HG03439 (cell line): ENCODE results near the gene TUBB2B.
"Not testable (repeated sequence)": the region's sequence is repeated elsewhere in the genome, so short reads cannot be mapped to it uniquely, and the experiment has no call there.

ENCODE experiments used
- ATAC-seq: cut with Tn5 transposase; IDR thresholded peaks from one replicate; pipeline ENCODE4 v1.9.1; 2021; ENCODE audit warnings: mild to moderate bottlenecking, moderate library complexity; ENCODE audit not compliant: unreplicated experiment

TUBB2B gene

DNA sequence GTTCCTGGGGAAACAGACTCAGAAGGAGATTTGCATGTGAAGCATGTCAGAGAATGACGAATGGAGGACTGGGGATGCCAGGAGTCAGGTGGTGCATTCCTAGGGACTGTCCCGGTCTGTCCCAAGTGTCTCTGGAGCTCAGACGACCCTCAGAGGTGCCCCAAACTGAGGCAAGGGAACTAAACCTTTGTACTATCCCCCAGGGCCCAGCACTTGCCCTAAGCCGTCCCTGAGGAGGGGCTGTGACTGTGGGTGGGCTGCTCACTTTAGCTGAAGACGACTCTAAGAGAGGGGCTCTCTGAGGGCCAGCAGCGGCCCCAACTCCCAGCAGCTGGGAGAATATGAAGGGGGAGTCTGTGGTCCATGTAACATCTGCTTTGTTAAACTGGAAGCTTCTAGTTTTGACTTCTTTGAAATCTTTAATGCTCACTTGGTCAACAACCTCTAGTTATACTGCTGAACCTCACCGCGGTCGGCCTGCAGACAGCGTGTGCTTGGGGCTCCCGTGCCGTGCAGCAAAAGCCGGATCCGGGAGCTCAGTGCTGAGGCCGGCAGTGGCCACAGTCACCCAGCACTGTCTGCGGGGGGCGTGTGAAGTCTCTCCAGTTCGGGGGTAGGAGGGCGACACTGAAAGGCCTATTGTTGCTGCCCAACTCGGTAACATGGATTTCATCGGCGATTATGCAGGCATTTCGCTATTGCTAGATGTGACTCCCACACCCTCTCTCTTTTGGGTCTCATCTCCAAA is 34.2 kb downstream of the TUBB2B start:
- ATAC-seq, result no peak

DNA sequence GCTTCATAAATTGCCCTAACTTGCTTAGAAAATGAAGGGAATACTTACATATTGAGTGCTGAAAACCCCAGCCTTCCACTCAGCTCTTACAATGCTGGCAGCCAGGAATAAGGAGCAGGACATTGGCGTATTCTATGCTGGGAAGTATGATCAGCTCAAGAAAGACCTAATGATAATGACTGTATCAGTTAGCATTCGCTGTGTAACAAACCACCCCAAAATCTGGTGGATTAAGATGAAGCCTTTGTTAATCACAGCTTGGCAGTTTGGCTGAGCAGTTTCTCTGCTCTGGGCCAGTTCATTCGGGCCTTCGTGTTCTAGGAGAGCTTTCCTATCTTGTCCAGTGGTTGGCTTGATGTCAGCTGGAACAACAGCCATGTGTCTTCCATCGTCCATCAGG is 36.7 kb downstream of the TUBB2B start:
- ATAC-seq, result no peak

DNA sequence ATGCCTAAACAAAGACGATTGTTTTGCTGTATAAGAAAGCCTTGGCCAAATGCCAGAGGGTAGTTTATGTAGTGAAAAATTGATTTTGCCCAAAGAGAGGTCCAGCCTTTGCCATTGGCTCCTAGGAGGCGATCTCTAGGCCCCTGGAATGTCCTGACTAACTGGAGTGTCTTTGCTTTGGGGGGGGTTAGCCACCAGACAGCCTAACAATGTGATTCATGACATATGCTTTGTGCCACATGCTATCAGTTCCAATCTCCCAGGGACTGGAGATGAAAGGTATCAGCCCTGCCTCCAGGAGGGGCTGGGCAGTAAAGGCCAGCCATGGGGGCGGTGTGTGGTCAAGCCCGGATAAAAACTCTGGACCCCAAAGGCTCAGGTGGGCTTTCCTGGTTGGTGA is 37.4 kb downstream of the TUBB2B start:
- ATAC-seq, result no peak

DNA sequence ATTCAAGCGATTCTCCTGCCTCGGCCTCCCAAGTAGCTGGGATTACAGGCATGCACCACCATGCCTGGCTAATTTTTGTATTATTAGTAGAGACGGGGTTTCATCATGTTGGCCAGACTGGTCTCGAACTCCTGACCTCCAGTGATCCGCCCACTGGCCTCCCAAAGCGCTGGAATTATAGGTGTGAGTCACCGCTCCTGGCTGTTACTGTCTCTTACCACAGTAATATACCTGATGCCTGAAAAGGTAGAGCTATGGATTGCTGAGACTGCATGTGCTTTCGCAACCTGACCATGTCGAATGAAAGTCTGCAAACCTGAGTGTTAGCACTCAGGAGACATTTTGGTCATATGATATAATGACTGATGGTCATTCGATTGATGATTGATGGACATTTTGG is 38.3 kb downstream of the TUBB2B start:
- ATAC-seq, result not testable (repeated sequence)

DNA sequence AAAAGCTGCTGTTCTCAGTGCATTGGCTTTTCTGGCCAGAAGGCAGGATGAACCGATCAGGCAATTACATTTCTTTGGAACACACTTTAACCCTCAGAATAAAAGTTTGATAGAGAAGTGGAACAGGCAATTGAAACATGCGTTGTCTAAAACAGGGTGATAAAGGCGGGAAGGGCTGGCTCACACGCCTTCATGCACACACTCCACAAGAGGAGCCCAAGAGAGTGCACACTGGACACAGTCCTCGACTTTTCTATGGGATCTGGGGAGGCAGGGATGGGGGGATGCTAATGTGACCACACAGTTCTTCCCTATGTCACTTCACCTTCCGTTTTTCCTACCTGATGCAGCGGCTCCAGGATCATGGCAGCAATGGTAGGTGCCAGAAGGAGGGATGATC is 39.2 kb downstream of the TUBB2B start:
- ATAC-seq, result no peak

DNA sequence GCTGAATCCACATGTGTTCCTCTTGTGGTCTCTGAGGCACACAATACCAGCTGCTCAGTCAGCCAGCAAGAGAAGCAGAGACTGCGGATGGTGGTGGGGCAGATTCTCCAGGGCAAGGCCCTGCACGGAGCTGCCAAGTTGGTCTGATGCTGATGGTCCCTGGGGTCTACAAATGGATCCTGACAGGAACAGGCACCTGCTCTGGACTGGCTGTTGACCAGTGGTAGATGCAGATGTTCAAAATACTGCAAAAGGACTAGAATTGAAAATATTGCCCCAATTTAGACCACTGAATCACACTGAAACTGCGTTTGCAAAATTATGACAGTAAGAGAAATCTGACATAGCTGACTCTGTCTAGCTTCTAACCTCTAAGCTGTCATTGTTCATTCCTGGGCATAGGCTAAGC is 40.5 kb downstream of the TUBB2B start:
- no peak for ATAC-seq

DNA sequence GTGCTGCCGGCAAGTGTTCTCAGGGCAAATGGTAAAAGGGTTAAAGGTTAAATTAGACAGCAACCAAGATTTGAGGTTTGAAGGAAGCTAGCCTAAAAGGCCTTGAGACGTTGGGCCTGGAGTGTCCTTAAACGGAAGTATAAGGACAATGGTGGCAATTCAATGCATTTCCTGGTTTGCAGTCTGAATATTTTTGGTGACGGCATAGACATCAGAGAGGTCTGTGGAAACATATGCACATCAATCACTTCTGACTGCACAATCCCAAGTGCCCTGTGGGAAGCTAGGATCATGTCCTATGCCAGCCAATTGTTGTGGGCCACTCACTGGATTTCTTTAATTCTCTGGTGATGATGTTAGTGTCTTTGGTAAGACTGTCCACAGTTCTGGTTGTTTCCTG is 44.4 kb downstream of the TUBB2B start:
- no peak for ATAC-seq

DNA sequence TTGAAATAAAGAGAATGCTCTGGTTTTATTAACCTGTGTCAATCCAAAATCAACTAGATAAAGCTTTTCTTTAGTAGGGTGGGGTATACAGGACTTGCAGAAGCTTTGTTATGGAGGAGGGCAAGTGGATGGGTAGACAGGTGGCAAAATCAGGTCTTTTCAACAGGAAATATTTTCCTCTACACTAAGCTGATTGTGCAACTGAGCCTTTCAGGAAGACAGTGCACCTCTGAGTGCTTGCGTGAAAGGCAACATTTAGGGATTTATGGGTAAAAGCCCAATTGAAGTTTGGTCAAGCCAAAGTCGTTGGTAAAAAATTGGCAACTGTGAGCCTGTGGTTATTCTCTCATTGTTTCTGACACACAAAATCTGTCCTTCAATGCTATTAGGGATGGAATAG is 46.3 kb downstream of the TUBB2B start:
- no peak for ATAC-seq

DNA sequence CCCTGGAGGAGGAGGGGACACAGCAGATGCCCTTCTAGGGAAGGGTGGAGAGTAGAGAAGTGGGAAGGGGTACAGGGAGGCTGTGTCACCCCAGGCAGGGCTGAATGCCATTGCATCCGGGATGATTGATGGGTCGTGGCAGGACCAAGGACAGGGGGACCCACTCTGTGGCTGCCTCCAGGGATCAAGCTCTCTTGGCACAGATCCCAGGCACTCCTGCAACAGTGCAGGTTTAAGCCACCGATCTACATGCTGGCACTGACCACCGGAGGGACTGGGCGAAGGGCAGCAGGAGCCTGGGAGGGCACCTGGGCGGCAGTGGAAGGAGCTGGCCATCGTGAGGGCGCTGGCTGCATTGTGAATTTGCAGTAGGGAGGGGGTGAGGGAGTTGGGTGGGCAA is 47.5 kb downstream of the TUBB2B start:
- not testable (repeated sequence) for ATAC-seq

DNA sequence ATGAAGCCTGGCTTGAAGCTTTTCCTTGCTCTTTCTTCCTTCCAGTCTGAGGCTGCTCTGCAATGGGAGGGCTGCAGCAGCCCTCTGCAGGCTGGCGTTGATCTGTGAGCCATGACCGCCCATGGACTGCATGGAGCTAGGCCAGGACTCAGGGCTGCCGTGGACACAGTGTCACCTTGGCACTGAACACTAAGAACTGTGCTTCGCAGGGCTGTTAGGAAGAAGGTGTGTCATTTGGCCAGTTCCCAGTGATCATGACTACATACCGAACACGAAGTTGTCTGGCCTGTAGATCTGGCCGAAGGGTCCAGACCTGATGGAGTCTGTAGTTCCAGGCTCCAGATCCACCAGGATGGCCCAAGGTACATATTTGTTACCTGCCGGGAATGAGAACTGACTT is 48.8 kb downstream of the TUBB2B start:
- not testable (repeated sequence) for ATAC-seq

DNA sequence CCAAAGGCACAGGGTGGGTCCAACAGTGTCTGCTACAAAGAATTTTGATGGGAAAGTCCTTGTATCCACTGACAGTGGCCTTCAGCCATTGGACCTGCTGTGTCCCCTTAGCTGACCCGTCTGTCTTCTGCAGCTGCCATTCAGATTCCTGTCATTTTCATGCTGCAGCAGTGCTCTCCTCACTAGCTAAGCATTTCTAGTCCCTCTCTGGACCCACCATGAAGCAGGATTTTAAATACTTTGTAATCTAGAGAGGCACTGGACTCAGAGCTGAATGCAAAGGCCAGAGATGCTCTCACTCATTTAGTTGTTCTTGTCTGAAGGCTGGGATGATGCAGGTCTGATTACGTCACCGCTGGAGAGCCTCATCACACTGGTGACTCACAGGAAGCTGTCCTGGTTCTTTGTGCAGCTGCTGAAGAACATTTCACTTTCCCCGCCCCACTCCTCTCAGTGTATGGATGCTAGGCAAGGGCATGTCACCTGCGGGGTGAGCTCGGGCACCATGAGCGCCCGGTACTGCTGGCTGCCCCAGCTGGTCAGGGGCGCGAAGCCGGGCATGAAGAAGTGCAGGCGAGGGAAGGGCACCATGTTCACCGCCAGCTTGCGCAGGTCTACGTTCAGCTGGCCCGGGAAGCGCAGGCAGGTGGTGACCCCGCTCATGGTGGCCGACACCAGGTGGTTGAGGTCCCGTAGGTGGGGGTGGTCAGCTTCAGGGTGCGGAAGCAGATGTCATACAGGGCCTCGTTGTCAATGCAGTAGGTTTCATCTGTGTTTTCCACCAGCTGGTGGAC is 50.7 kb downstream of the TUBB2B start:
- no peak for ATAC-seq

DNA sequence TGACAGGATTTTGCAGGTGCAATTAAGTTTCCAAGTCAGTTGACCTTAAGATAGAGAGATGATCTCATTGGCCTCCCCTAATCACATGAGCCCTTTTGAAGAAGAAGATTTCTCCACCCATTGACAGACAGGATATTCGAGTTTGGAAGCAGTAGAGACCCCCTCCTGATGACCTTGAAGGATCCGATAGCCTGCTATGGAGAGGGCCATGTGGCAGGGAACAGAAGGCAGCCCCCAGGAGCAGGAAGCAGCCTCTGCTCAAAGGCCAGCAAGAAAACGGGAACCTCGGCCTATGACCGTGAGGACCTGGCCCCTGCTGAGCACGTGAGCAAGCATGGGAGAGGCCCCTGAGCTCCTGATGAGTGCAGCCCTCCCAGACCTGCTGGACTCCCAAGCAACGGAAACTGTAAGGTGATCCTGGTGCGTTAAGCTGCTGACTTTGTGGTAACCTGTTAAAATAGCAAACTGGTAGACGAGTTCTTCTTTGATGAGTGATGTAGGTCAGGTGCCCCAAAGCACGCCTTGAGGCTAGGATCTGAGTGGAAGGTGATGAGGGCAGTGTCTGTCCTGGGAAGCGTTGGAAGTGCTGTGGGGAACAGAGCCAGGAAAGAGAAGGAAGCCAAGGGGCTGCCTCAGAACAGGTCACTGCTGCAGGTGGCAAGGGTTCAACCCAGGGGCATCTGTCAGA is 51.6 kb downstream of the TUBB2B start:
- no peak for ATAC-seq
